HG02852 (cell line): ENCODE results near the gene TCERG1L.
"Not testable (repeated sequence)": the region's sequence is repeated elsewhere in the genome, so short reads cannot be mapped to it uniquely, and the experiment has no call there.

Experiments used
- ATAC-seq: cut with Tn5 transposase; IDR thresholded peaks from one replicate; pipeline ENCODE4 v1.9.1; 2021; ENCODE audit warnings: mild to moderate bottlenecking, moderate library complexity; ENCODE audit not compliant: unreplicated experiment

The TCERG1L gene

GRCh38 chr10:131174211-131174565 is 137.3 kb downstream of the TCERG1L start:
- ATAC-seq = no peak

GRCh38 chr10:131173484-131174210 is 137.9 kb downstream of the TCERG1L start:
- no peak for ATAC-seq

DNA sequence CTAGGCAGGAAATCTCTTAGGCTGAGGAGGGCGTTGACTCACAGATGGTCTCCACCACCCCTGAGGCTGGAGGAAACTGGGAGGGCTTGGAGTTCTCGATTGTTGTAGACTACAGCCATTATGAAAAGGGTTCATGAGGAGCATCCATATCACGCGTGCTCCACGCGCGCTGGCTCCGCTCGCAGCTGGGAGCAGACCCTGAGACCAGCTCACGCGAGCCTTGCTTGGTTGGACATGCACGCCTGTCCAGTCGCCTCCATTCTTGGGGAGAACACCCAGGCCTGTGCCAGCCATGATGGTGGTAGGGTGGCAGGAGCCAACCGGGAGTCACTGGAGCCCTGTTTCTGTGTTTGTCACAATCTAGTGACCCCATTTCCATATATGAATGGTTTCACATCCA is 139.1 kb downstream of the TCERG1L start:
- no peak for ATAC-seq

DNA sequence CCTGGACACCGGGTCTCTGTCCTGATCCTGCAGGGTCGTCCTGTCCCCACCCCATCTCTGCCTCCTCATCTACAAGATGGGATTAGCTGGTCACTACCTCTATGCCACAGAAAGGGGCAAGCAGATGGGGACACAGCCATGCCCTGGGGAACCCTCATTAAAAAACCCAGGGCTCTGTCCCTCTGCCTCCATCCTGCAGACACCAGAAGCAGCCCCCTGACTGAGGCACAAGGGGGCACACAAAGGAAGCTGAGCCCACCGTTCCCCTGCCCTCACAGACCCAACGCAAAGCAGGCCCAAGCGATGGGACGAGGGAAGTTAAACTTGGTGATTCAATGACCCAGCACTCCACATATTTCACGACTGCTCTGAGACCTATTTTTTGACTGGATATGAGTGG is 142.4 kb downstream of the TCERG1L start:
- ATAC-seq = no peak

DNA sequence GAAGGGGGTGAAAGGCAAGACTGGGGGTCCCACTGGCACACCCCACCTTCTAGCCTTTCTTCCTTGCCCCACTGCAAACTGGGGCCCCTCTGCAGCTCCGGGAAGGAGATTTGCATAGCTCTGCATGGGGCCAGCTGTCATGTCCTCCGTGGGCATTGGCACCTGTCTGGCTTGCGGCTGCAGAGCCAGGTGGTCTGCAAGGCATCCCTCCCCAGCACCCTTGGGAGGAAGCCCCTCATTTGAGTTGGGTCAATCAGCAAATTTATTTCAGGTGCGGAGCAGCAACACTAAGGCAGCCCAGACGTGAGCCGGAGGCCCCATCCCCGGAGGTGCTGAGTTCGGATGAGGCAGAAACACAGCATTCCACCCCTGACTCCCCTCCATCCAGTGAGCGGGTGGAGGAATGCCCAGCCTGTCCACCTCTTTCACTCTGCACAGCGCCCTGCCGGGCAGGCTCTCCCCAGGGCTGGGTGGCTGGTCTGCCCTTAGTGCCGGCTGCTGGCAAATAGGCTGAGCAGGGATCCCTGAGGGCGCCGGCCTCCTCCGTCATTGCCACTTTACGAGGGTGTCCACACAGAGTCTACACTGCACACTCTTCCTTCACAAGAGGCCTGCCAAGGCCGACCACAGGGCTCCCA is 143.2 kb downstream of the TCERG1L start:
- ATAC-seq = no peak

DNA sequence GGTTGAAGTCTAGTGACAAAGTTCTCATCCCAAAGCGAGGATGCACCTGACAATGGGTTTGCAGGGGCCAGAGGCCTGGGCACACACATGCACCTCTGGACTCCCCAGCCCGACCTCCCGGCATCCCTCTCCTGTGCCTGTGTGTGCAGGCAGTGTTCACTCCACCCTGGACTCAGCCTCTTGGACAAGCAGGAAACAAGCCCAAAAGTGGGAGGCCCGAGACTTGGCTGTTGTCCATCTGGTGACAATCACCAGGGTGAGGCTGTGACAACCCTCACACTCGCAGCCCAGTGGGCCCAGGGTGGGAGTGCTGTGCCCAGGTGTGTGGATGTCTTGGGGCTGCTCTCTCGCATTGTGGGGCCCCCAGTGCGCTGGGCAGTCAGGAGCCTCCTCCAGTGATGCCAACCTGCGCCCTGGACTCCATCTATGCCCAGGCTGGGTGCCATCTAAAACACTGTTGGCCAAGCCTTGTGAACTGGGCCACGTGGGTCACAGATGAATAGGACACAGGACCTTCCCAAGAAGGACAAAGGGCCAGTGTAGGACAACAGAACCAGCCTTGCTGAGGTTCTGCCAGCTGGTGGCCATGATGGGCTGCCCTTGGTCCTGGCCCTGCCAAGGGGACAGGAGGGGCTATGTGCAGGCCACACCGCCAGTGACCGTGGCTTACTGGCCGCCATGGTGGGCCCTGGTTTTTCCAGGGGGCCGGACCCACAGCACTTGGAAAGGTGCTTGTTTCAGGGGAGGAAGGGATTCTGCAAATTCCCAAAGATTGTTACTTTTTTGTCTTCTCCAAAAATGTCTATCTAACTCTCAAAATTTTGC is 144.3 kb downstream of the TCERG1L start:
- no peak for ATAC-seq

- no peak for ATAC-seq
Measured at GRCh38 chr10:131166486-131166885, 145.0 kb downstream of the TCERG1L start.

DNA sequence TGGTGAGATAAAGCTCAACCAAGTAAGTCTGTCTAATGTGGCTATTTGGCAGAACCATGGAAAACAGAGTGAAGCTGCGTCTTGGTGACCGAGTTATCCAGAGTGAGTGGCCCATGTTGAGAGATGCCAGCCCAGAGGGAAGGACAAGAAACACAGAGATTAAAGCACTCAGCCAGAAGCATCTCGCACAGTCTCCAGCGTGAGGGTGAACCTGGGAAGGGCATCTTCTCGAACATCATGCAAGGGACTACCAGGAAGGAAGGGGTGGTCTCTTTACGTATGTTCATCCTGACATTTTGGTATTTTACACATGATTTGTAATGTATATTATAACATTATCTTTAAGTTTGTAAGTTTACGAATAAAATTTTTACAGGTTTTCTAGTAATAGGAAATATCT is 146.4 kb downstream of the TCERG1L start:
- ATAC-seq = no peak

DNA sequence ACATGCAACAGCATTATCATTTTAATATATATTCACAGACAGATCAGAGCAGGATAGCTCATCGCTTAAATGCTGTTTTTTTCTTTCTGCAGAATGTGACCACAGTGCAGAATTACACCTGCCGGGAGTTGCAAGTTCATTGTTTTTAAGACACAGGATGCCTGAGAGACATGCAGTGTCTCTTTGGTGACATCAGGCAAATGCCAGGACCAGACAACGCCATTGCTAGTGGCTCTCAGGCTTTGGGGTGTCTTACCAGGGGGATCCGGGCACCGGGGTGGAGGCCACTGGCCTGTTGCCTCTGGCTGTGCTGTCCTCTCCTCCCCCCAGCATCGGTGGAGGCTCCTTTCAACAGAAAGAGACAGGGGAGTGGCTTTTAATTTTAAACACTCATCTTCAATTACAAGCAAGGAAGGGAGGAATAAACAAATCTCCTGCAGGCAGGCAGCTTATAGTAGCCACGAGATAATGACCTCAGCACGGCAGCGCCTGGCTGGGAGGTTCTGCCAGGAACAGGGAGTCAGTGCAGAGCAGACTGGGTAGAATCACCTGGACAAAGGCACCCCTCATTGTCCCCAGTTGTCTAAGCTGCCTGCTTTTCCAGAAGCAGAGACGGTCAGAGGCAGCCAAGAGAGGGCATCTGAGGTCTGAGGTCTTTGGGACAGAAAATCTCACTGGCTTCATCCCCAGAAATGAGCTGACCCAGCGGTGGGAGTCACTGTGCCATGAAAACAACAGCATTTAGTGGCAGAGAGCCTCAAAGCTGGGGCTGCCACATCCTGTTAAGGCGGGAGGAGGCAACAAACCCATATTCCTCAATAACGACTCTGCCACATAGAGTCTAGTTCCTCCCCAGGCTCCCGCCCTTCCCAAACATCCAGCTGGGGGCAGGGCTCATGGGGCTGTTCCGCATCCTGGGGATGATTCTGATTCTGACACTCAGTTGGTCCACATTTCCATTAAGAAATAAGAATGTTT is 148.4 kb downstream of the TCERG1L start:
- no peak for ATAC-seq

DNA sequence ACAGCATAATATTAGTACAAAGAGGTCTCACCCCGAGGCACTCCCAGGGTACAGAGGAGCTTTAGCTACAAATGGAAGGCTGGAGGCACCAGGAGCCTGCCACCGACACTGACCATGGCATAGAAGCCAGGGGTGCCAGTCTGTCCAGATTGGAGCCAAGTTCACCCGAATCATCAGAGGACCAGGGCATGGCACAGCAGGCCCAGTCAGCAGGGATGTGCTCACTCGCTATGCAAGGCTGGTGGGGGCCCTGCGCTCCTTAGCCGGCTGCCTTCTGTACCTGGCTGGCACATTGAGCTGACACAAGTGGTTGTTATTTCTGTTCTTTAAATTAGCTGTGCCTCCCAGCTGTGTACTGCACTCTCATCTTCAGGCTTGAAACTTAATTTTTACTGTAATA is 149.3 kb downstream of the TCERG1L start:
- ATAC-seq = no peak

DNA sequence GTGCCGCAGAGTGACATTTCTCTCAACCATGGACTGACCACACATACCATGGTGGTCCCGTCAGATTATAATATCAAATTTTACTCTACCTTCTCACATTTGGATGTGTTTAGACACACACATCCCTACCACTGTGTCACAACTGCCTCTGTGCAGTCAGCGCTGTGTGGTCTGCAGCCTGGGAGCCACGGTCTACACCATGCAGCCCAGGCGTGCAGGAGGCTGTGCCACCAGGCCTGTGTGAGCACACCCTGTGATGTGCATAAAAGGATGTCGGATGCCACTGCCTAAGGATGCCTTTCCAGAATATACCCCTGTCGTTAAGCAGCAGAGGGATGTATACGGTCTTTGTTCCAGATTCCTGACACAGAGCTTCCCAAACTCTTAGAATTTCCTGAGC is 150.4 kb downstream of the TCERG1L start:
- ATAC-seq = no peak

GRCh38 chr10:131160219-131160875 is 151.2 kb downstream of the TCERG1L start:
- ATAC-seq = no peak

DNA sequence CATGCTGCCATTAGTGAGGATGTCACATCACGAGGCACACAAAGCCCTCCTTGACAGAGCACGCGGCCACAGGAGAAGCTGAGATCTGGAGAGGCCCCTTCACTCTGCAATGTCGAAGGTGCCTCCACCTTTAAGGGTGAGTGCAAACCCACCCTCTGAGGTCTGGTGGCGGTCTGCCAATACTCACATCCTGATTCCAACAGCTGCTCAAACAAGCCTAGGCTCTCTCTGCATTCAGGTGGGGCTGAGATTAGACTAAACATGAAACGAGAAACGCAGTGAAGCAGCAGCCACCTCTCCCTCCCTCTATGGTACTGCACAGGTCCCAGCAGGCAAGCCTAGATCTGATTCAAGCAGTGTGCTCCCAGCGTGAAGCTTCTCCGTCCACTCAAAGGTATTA is 151.8 kb downstream of the TCERG1L start:
- no peak for ATAC-seq

GRCh38 chr10:131158695-131159094 is 152.8 kb downstream of the TCERG1L start:
- ATAC-seq = no peak

DNA sequence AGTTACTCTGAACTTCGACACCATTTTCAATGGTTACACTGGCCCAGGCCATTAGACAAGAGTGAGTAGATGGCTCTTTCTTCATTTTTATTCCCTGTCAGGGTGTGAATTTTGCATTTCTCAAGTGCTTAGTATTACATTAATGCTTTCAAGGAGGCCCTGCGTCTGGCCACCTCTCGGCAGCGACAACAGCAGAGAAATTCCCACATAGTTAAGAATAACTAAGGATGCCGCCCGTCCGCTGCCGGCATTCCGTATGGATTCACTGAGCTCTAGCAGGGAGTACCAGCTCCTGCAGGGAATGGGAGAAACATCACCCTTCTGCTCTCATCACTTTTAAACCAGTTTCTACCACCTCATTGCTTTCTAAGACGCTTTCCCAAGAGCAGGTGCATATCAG is 153.6 kb downstream of the TCERG1L start:
- ATAC-seq = no peak

DNA sequence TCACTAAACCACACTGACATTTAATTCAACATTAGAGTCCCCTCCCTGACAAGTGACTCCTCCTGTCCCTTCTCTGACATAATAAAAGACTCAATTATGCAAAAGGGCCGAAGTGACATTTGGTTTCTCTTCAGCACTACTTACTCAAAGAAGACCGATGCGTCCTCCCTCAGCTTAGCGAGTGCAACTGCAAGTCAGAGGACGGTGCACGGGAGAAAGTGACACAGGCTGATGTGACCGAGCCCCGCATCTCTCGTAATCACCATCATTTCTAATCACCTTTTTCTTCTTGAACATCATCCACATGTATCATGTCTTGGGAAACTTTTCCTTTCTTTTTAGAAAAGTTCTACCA is 155.7 kb downstream of the TCERG1L start:
- no peak for ATAC-seq

DNA sequence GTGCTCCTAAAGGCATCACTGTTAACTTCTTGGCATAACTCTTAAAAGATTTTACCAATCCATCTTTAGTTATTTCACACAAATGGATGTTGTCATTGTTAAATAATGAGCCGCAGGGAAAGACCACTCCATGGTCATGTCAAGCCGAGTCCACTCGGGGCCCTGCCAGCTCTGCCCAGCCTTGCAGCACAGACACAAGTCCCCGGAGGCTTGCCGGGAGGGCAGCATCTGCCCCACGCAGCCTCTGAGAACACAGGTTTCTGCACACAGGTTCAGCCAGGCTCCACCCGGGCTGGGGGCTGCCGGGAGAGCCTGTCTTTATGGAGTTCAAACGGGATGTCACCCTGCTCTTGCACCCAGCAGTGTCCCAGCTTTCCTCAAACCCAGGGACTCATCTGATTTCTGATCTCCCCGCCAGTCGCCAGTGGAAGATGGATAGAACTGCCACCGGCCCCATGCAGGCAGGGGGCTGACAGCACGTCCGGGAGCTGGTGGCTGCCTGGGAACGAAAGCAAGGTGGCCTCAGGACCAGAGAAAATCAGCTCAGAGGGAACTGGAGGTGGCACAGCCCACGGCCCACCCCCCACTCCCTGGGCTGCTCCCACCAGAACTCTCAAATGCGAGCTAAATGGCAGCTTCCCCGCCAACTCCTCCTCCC is 156.2 kb downstream of the TCERG1L start:
- ATAC-seq = no peak

DNA sequence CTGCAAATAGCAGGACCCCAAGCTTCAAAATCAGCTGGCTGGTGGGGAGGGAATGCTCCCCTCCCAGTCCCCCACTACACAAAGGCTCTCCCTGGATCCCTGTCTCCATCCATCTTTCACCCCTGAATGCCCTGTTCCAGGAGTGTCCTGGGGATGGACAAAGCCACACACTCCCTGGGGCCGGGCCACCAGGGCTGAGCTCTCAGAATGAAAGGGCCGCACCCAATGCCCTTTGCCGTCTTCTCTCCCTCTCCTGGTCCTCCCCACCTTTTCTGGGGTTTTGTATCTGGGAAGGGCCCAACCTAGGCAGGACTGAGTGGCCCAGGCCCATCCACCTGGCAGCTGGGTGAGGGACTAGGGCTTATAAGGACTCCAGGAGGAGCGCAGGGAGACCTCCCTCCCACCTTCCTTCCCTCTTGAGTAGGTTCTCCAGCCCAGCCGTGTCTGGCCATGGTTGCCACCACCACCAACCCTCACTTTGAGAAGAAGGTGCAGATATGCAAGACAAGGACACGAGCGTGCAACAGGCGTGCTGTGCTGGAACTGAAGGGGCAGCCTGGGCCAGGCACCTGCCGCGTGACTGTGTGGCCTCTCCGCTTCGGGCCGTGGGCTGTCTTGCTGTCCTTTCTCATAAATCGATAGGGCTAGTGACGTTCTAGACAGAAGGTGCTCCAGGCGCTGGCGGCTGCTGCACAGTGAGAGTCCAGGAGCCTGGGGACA is 157.1 kb downstream of the TCERG1L start:
- ATAC-seq = no peak

DNA sequence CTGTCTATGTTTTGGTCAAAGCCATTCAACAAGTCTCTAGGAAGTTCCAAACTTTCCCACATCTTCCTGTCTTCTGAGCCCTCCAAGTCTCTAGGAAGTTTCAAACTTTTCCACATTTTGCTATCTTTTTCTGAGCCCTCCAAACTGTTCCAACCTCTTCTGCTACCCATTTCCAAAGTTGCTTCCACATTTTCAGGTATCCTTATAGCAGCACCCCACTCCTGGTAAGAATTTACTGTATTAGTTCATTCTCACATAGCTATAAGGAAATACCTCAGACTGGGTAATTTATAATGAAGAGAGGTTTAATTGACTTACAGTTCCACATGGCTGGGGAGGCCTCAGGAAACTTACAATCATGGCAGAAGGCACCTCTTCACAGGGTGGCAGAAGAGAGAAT is 159.1 kb downstream of the TCERG1L start:
- not testable (repeated sequence) for ATAC-seq
